Nephron progenitor cell (in vitro differentiated cells): ENCODE results near the gene NXN.

Experiments
- DNase-seq: peaks from one replicate; pipeline ENCODE4 v3.0.0; 2021
- H3K27ac Mint-ChIP-seq: 2 replicates; pipeline ENCODE4 v1.8.0; 2021; ENCODE audit warnings: mild to moderate bottlenecking, moderate library complexity, mixed read lengths
- H3K27me3 Mint-ChIP-seq: 2 replicates; pipeline ENCODE4 v1.8.0; 2021; ENCODE audit warnings: mild to moderate bottlenecking, low read depth, mixed read lengths; ENCODE audit not compliant: poor library complexity
- H3K36me3 Mint-ChIP-seq: 2 replicates; pipeline ENCODE4 v1.8.0; 2021; ENCODE audit warnings: low read depth, mixed read lengths
- H3K4me1 Mint-ChIP-seq: 2 replicates; pipeline ENCODE4 v1.8.0; 2021; ENCODE audit warnings: mixed read lengths
- H3K4me3 Mint-ChIP-seq: 2 replicates; pipeline ENCODE4 v1.8.0; 2021; ENCODE audit warnings: mild to moderate bottlenecking, moderate library complexity, mixed read lengths
- H3K9me3 Mint-ChIP-seq: 2 replicates; pipeline ENCODE4 v1.8.0; 2021; ENCODE audit warnings: mild to moderate bottlenecking, moderate library complexity, mixed read lengths
- CTCF ChIP-seq: fragments of 200-600 bp; sonication (generic); IDR thresholded peaks from 2 replicates; pipeline ENCODE4 v1.5.0; 2021; ENCODE audit warnings: antibody characterized with exemption

Gene NXN

GRCh38 chr17:1009229-1010085, 29.9 kb upstream of the NXN start:
- no peak overlapping the region for H3K27ac Mint-ChIP-seq
- no peaks in the 10 kb centered on the region for H3K9me3 Mint-ChIP-seq
- H3K27me3 Mint-ChIP-seq: no peaks in the 10 kb centered on the region
- no peak for DNase-seq
- H3K4me3 Mint-ChIP-seq: no peak overlapping the region
- H3K4me1 Mint-ChIP-seq: peaks cover 11% of the 10 kb centered on the region
- H3K36me3 Mint-ChIP-seq: peaks cover 12% of the 10 kb centered on the region
- TF ChIP-seq CTCF: no peak

GRCh38 chr17:1008008-1008761, 28.6 kb upstream of the NXN start:
- TF ChIP-seq CTCF: no peak
- no peak overlapping the region for H3K4me3 Mint-ChIP-seq
- no peaks in the 10 kb centered on the region for H3K27me3 Mint-ChIP-seq
- H3K9me3 Mint-ChIP-seq: no peaks in the 10 kb centered on the region
- H3K4me1 Mint-ChIP-seq: peaks cover 11% of the 10 kb centered on the region
- peaks cover 13% of the 10 kb centered on the region for H3K36me3 Mint-ChIP-seq
- no peak for DNase-seq
- no peak overlapping the region for H3K27ac Mint-ChIP-seq

GRCh38 chr17:1007310-1008007, 27.9 kb upstream of the NXN start:
- no peak overlapping the region for H3K27ac Mint-ChIP-seq
- peaks cover 20% of the 10 kb centered on the region for H3K36me3 Mint-ChIP-seq
- H3K4me1 Mint-ChIP-seq: peaks cover 11% of the 10 kb centered on the region
- no peak for TF ChIP-seq CTCF
- no peaks in the 10 kb centered on the region for H3K9me3 Mint-ChIP-seq
- no peak overlapping the region for H3K4me3 Mint-ChIP-seq
- no peak for DNase-seq
- no peaks in the 10 kb centered on the region for H3K27me3 Mint-ChIP-seq

GRCh38 chr17:1006054-1006453, 26.5 kb upstream of the NXN start:
- H3K36me3 Mint-ChIP-seq: peaks cover 26% of the 10 kb centered on the region
- no peak for TF ChIP-seq CTCF
- no peaks in the 10 kb centered on the region for H3K9me3 Mint-ChIP-seq
- no peak for DNase-seq
- peak overlapping the region; percentile 96 for H3K27ac Mint-ChIP-seq
- peaks cover 11% of the 10 kb centered on the region for H3K4me1 Mint-ChIP-seq
- no peak overlapping the region for H3K4me3 Mint-ChIP-seq
- no peaks in the 10 kb centered on the region for H3K27me3 Mint-ChIP-seq

GRCh38 chr17:1005361-1005946, 25.9 kb upstream of the NXN start:
- Mint-ChIP-seq H3K4me1 (peaks cover 13% of the 10 kb centered on the region), H3K9me3 (no peaks in the 10 kb centered on the region), H3K27ac (peak overlapping the region; percentile 96), H3K27me3 (no peaks in the 10 kb centered on the region), H3K36me3 (peaks cover 32% of the 10 kb centered on the region), H3K4me3 (no peak overlapping the region)
- DNase-seq: no peak
- TF ChIP-seq CTCF: no peak
